Measurements from ENCODE around the gene PLSCR4. TPM values are rescaled to one million over a fixed set of nuclear protein-coding genes. Genes with fewer than 3 reads are reported as not detected.
"Not testable (repeated sequence)": the region's sequence is repeated elsewhere in the genome, so short reads cannot be mapped to it uniquely, and the experiment has no call there.

PLSCR4 gene
- total and polyA plus RNA-seq, 4 donors, result 33.1 to 135 (median 67.8) TPM

DNA sequence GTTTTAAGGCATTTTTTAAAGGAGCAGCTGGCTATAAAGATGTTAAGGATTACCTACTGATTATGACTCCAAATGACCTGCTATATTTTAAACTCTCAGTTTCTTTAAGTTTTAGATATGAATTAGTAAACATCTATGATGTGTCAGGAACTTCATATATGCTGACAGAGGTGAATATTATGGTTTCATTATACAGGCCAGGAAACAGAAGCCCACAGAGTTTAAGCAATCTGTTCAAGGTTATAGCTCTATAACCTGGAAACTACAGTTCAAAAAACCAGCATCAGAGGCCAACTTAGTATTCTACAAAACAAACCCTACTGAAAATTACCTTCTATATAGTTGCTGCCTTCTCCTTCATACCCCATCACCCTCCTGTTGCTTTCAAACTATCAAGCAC is 17.4 kb downstream of the PLSCR4 start:
- ATAC-seq (ENCODE audit: low FRiP score) (no peak), DNase-seq (no peak)
- Histone ChIP-seq H3K36me3 (ENCODE audit: control insufficient read depth in 1 of 2, insufficient read depth in 2 of 2, low read length in 1 of 2) (no peaks in the 10 kb centered on the region), H3K27ac (ENCODE audit: low read depth in 1 of 2, low read length in 2 of 2) (no peak overlapping the region), H3K27me3 (ENCODE audit: control insufficient read depth in 1 of 2, insufficient read depth in 2 of 2, low read length in 1 of 2) (no peaks in the 10 kb centered on the region), H3K4me3 (ENCODE audit: low read length in 2 of 2) (no peak overlapping the region), H3K9me3 (ENCODE audit: control insufficient read depth, low read length) (peaks cover 3% of the 10 kb centered on the region), H3K4me1 (ENCODE audit: control insufficient read depth in 1 of 2, insufficient read depth in 2 of 2, low read length in 2 of 2) (peaks cover 0 to 4% of the 10 kb centered on the region in 2 donors)
- intact Hi-C loops (cut with DNase I), result no loop called here

DNA sequence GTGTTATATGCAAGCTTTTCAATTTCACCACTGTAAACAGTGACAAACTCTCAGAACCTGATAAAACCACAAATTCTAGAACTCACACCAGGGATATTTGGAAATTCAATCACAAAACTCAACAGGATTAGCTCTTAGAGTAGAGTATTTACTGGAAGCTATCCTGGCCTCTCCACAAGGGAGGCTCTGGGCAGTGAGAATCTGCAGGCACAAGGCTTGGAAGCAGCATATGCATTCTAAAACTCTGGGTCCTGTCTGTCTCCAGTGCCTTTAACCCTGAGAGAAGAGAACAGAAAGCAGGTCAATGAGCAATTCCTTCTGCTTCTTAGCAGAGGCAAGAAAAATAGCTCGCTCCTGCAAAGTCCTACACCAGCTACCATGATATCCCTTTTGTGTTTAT is 23.4 kb downstream of the PLSCR4 start:
- Histone ChIP-seq H3K4me3 (ENCODE audit: low read length in 2 of 2) (no peak overlapping the region), H3K9me3 (ENCODE audit: control insufficient read depth, low read length) (no peaks in the 10 kb centered on the region), H3K4me1 (ENCODE audit: control insufficient read depth in 1 of 2, insufficient read depth in 2 of 2, low read length in 2 of 2) (peaks cover 6 to 10% of the 10 kb centered on the region in 2 donors), H3K36me3 (ENCODE audit: control insufficient read depth in 1 of 2, insufficient read depth in 2 of 2, low read length in 1 of 2) (peaks cover 0 to 3% of the 10 kb centered on the region in 2 donors), H3K27ac (ENCODE audit: low read depth in 1 of 2, low read length in 2 of 2) (no peak overlapping the region), H3K27me3 (ENCODE audit: control insufficient read depth in 1 of 2, insufficient read depth in 2 of 2, low read length in 1 of 2) (no peaks in the 10 kb centered on the region)
- ATAC-seq (ENCODE audit: low FRiP score), result no peak
- DNase-seq, result no peak
- intact Hi-C loops (cut with DNase I), result no loop called here
- 76 to 88% methylated on average over 1 of the region's 1 CpG for WGBS, 2 donors

DNA sequence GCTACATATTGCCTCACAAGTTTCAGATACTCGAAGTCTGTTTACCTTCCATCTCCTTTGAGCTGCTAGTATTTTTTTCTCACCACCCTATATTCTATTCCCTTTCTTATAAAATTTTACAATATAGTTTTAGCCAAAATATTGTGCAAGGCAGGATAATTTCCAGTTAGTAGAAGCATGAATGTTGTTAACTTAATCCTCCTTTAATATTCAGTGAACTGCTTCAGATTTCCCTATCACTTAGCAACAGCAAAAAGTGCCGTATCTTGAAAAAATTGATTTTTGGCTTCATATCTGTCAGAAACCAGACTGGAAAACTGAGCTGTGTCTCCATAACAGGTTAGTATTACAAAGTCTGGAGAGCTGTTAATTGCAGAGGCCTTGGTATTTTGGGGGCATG is 24.0 kb downstream of the PLSCR4 start:
- no peaks in the 10 kb centered on the region for H3K9me3 ChIP-seq (ENCODE audit: control insufficient read depth, low read length)
- H3K27me3 ChIP-seq (ENCODE audit: control insufficient read depth in 1 of 2, insufficient read depth in 2 of 2, low read length in 1 of 2), result no peaks in the 10 kb centered on the region
- no peak for ATAC-seq (ENCODE audit: low FRiP score)
- H3K36me3 ChIP-seq (ENCODE audit: control insufficient read depth in 1 of 2, insufficient read depth in 2 of 2, low read length in 1 of 2), result peaks cover 0 to 3% of the 10 kb centered on the region in 2 donors
- DNase-seq, result no peak
- H3K4me3 ChIP-seq (ENCODE audit: low read length in 2 of 2), result no peak overlapping the region
- WGBS, 2 donors, result 8 to 21% methylated on average over 2 of the region's 2 CpGs
- intact Hi-C loops (cut with DNase I), result no loop called here
- peaks cover 6 to 12% of the 10 kb centered on the region in 2 donors for H3K4me1 ChIP-seq (ENCODE audit: control insufficient read depth in 1 of 2, insufficient read depth in 2 of 2, low read length in 2 of 2)
- no peak overlapping the region for H3K27ac ChIP-seq (ENCODE audit: low read depth in 1 of 2, low read length in 2 of 2)

- WGBS, 2 donors, result 90 to 96% methylated on average over 25 of the region's 25 CpGs
- H3K36me3 ChIP-seq (ENCODE audit: control insufficient read depth in 1 of 2, insufficient read depth in 2 of 2, low read length in 1 of 2); DNase-seq; ATAC-seq (ENCODE audit: low FRiP score); intact Hi-C loops (cut with DNase I); H3K27ac ChIP-seq (ENCODE audit: low read depth in 1 of 2, low read length in 2 of 2); H3K9me3 ChIP-seq (ENCODE audit: control insufficient read depth, low read length); H3K4me3 ChIP-seq (ENCODE audit: low read length in 2 of 2); H3K27me3 ChIP-seq (ENCODE audit: control insufficient read depth in 1 of 2, insufficient read depth in 2 of 2, low read length in 1 of 2): not testable (repeated sequence)
- H3K4me1 ChIP-seq (ENCODE audit: control insufficient read depth in 1 of 2, insufficient read depth in 2 of 2, low read length in 2 of 2), result peaks cover 6 to 11% of the 10 kb centered on the region in 2 donors
Observed at GRCh38 chr3:146225458-146225857, 25.4 kb downstream of the PLSCR4 start.

DNA sequence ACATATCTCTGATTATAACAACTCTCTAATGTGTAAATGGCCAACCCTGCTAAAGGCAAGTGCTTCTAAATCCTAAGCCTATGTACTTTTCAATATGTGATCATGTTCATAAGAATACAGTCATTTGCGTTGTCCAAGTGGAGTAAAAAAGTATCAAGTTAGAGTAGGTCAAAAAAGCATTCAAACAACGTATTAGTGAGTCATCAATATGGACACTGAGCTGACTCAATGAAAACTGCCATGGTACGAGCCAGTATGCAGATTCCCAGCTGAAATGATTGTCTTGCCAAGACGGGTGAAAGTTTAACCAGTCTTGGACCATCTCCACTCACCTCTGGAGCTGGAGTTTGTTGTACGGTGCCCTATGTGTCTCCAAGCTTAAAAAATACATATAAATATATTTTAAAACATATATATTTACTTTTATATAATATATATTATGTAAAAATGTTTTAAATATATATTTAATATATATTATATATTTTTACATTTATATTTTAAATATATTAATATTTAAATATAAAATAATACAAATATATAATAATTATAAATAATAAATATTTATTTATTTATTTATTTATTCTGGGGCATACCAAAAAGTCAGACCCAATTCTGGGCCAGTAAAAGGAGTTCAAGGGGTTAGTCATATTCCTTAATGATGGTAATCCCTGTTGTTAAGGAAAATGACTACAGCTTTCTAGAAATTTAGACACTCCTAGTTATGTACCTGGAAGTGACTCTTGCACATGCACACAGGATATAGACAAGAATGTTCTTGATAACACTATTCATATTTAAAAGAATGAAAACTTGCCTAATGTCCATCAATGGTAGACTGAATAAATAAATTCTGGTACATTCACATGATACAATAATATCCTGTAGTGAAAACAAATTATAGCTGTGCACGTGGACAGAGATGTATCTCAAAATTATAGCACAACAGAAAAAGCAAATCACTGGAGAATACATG is 27.2 kb downstream of the PLSCR4 start:
- ATAC-seq (ENCODE audit: low FRiP score) (peak; percentile 9), DNase-seq (no peak)
- Histone ChIP-seq H3K27ac (ENCODE audit: low read depth in 1 of 2, low read length in 2 of 2) (no peak overlapping the region), H3K27me3 (ENCODE audit: control insufficient read depth in 1 of 2, insufficient read depth in 2 of 2, low read length in 1 of 2) (no peaks in the 10 kb centered on the region), H3K4me3 (ENCODE audit: low read length in 2 of 2) (no peak overlapping the region), H3K9me3 (ENCODE audit: control insufficient read depth, low read length) (no peaks in the 10 kb centered on the region), H3K4me1 (ENCODE audit: control insufficient read depth in 1 of 2, insufficient read depth in 2 of 2, low read length in 2 of 2) (peaks cover 8 to 10% of the 10 kb centered on the region in 2 donors), H3K36me3 (ENCODE audit: control insufficient read depth in 1 of 2, insufficient read depth in 2 of 2, low read length in 1 of 2) (peaks cover 0 to 3% of the 10 kb centered on the region in 2 donors)
- intact Hi-C loops (cut with DNase I), result no loop called here
- 68% methylated on average over 6 of the region's 6 CpGs for WGBS, 2 donors

- peaks cover 0 to 3% of the 10 kb centered on the region in 2 donors for H3K36me3 ChIP-seq (ENCODE audit: control insufficient read depth in 1 of 2, insufficient read depth in 2 of 2, low read length in 1 of 2)
- no peaks in the 10 kb centered on the region for H3K9me3 ChIP-seq (ENCODE audit: control insufficient read depth, low read length)
- WGBS, 2 donors, result 55 to 57% methylated on average over 9 of the region's 9 CpGs
- peaks cover 9 to 12% of the 10 kb centered on the region in 2 donors for H3K4me1 ChIP-seq (ENCODE audit: control insufficient read depth in 1 of 2, insufficient read depth in 2 of 2, low read length in 2 of 2)
- DNase-seq (no peak), ATAC-seq (ENCODE audit: low FRiP score) (peak; percentile 65)
- no peaks in the 10 kb centered on the region for H3K27me3 ChIP-seq (ENCODE audit: control insufficient read depth in 1 of 2, insufficient read depth in 2 of 2, low read length in 1 of 2)
- H3K4me3 ChIP-seq (ENCODE audit: low read length in 2 of 2), result no peak overlapping the region
- H3K27ac ChIP-seq (ENCODE audit: low read depth in 1 of 2, low read length in 2 of 2), result peak overlapping the region in 1 of 2 donors; percentile 45
- intact Hi-C loops (cut with DNase I), result no loop called here
Observed at GRCh38 chr3:146222204-146223046, 28.5 kb downstream of the PLSCR4 start.

DNA sequence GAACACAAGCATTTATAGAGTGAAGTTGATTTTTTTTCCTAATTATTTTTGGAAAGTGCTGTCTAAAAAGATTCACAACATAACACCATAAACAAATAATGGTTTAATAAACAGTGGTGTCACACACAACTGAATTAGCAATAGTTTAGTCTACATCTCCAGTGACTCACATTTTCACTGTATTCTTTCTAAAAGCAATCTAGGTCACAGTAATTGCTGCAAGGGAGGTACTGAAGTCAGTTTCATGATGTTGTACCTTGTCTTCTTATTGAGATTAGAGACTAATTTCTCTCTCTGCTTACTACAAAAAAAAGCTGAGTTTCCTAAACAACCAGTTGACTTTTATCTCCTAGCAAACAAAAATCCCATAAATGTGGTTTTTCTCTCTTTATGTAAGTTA is 29.6 kb downstream of the PLSCR4 start:
- Histone ChIP-seq H3K27me3 (ENCODE audit: control insufficient read depth in 1 of 2, insufficient read depth in 2 of 2, low read length in 1 of 2) (no peaks in the 10 kb centered on the region), H3K4me1 (ENCODE audit: control insufficient read depth in 1 of 2, insufficient read depth in 2 of 2, low read length in 2 of 2) (peaks cover 5 to 13% of the 10 kb centered on the region in 2 donors), H3K9me3 (ENCODE audit: control insufficient read depth, low read length) (no peaks in the 10 kb centered on the region), H3K4me3 (ENCODE audit: low read length in 2 of 2) (no peak overlapping the region), H3K27ac (ENCODE audit: low read depth in 1 of 2, low read length in 2 of 2) (no peak overlapping the region), H3K36me3 (ENCODE audit: control insufficient read depth in 1 of 2, insufficient read depth in 2 of 2, low read length in 1 of 2) (peaks cover 0 to 4% of the 10 kb centered on the region in 2 donors)
- no peak for DNase-seq
- intact Hi-C loops (cut with DNase I), result no loop called here
- no peak for ATAC-seq (ENCODE audit: low FRiP score)

- Histone ChIP-seq H3K36me3 (ENCODE audit: control insufficient read depth in 1 of 2, insufficient read depth in 2 of 2, low read length in 1 of 2) (peaks cover 0 to 4% of the 10 kb centered on the region in 2 donors), H3K4me3 (ENCODE audit: low read length in 2 of 2) (no peak overlapping the region), H3K4me1 (ENCODE audit: control insufficient read depth in 1 of 2, insufficient read depth in 2 of 2, low read length in 2 of 2) (peaks cover 5 to 13% of the 10 kb centered on the region in 2 donors), H3K27me3 (ENCODE audit: control insufficient read depth in 1 of 2, insufficient read depth in 2 of 2, low read length in 1 of 2) (no peaks in the 10 kb centered on the region), H3K9me3 (ENCODE audit: control insufficient read depth, low read length) (no peaks in the 10 kb centered on the region), H3K27ac (ENCODE audit: low read depth in 1 of 2, low read length in 2 of 2) (no peak overlapping the region)
- DNase-seq (peak in 1 of 2 donors; percentile 75), ATAC-seq (ENCODE audit: low FRiP score) (no peak)
- intact Hi-C loops (cut with DNase I), result loop anchor here (1.0 to 5.0 kb wide), 2 partner anchors 108 kb away; no protein-coding TSS in a partner anchor
- WGBS, 2 donors, result 66 to 69% methylated on average over 13 of the region's 13 CpGs
Observed at GRCh38 chr3:146218880-146219866, 31.7 kb downstream of the PLSCR4 start.

Data from aorta (tissue), 5 donors.